Measurements from ENCODE around the gene ATF6B.

- no peak for TF ChIP-seq CTCF (IDR thresholded peaks at IDR 0.05)
- TF ChIP-seq POLR2A (IDR thresholded peaks at IDR 0.05) = no peak
Measured at GRCh38 chr6:32073101-32073500, 54.9 kb downstream of the ATF6B start.
